Natural killer cell (primary cell): ENCODE data around the gene SGCG. TPM values are rescaled to one million over a fixed set of nuclear protein-coding genes. Genes with fewer than 3 reads are reported as not detected.

ENCODE experiments used
- ATAC-seq, 3 donors: fragments of 150-1000 bp in 2 of 3; fragments of 200-7000 bp in 1 of 3; cut with Tn5 transposase; 1 replicate in 1 of 3; 2 replicates in 2 of 3; pipeline ENCODE4 v1.10.0; 2021; ENCODE audit warnings: mild to moderate bottlenecking in 2 of 3, moderate library complexity in 2 of 3
- DNase-seq, 2 donors: peaks; one replicate each; pipeline versions ENCODE4 v3.0.0 to v3.0.0-alpha.2; 2013 to 2021; ENCODE audit warnings: mixed read lengths in 1 of 2
- H3K27ac ChIP-seq: one replicate; pipeline ENCODE4 v1.5.1; 2013; ENCODE audit warnings: mild to moderate bottlenecking, low read length
- H3K27me3 ChIP-seq: one replicate; pipeline ENCODE4 v1.6.1; 2013; ENCODE audit warnings: low read length; ENCODE audit not compliant: control insufficient read depth, insufficient read depth
- H3K36me3 ChIP-seq: one replicate; pipeline ENCODE4 v1.6.1; 2013; ENCODE audit warnings: low read length; ENCODE audit not compliant: control insufficient read depth, insufficient read depth
- H3K4me1 ChIP-seq: one replicate; pipeline ENCODE4 v1.6.1; 2013; ENCODE audit warnings: low read length; ENCODE audit not compliant: control insufficient read depth, insufficient read depth
- H3K4me3 ChIP-seq: one replicate; pipeline ENCODE4 v1.5.1; 2013; ENCODE audit warnings: low read length
- H3K9me3 ChIP-seq: one replicate; pipeline ENCODE4 v1.6.1; 2013; ENCODE audit warnings: low read length; ENCODE audit not compliant: control insufficient read depth, insufficient read depth
- H3K27ac Mint-ChIP-seq, 2 donors: one replicate each; pipeline ENCODE4 v1.8.0; 2022; ENCODE audit warnings: mild to moderate bottlenecking in 2 of 2, mixed read lengths in 2 of 2, moderate library complexity in 1 of 2
- H3K27me3 Mint-ChIP-seq, 2 donors: one replicate each; pipeline ENCODE4 v1.8.0; 2022; ENCODE audit warnings: low read depth in 2 of 2, mixed read lengths in 2 of 2
- H3K36me3 Mint-ChIP-seq: one replicate; pipeline ENCODE4 v1.8.0; 2022; ENCODE audit warnings: mixed read lengths
- H3K4me1 Mint-ChIP-seq, 2 donors: one replicate each; pipeline ENCODE4 v1.8.0; 2022; ENCODE audit warnings: mixed read lengths in 2 of 2
- H3K4me3 Mint-ChIP-seq: one replicate; pipeline ENCODE4 v1.8.0; 2022; ENCODE audit warnings: mild to moderate bottlenecking, moderate library complexity, mixed read lengths
- H3K9me3 Mint-ChIP-seq, 2 donors: one replicate each; pipeline ENCODE4 v1.8.0; 2022; ENCODE audit warnings: mixed read lengths in 2 of 2
- WGBS: methylation state at CpG from one replicate; pipeline ENCODE4 v1.1.7; 2013; ENCODE audit warnings: missing lambda C conversion rate; ENCODE audit not compliant: insufficient coverage; 5-methylcytosine and 5-hydroxymethylcytosine counted together
- intact Hi-C: fragments of 100-400 bp; cut with micrococcal nuclease; formaldehyde crosslinking; loops from one replicate; pipeline ENCODE4 v1.14.2; 2022
- total RNA-seq, 4 donors: library from RNA; stranded (reverse); fragments of 120-200 nt in 1 of 4; gene quantifications; one replicate each; pipeline versions ENCODE4 v1.2.3 to v1.2.4, GENCODE V29; 2013 to 2022
- TF ChIP-seq, protein P1 (sequence below): fragments of 200-600 bp; IDR thresholded peaks from one replicate; pipeline ENCODE4 v1.8.0; 2022; ENCODE audit warnings: antibody characterized with exemption

The SGCG gene
- total RNA-seq, 3 donors from 2014 or later (not counting 1 experiment from before 2014, with no cell fraction given), result not detected

- TF ChIP-seq, protein P1, sequence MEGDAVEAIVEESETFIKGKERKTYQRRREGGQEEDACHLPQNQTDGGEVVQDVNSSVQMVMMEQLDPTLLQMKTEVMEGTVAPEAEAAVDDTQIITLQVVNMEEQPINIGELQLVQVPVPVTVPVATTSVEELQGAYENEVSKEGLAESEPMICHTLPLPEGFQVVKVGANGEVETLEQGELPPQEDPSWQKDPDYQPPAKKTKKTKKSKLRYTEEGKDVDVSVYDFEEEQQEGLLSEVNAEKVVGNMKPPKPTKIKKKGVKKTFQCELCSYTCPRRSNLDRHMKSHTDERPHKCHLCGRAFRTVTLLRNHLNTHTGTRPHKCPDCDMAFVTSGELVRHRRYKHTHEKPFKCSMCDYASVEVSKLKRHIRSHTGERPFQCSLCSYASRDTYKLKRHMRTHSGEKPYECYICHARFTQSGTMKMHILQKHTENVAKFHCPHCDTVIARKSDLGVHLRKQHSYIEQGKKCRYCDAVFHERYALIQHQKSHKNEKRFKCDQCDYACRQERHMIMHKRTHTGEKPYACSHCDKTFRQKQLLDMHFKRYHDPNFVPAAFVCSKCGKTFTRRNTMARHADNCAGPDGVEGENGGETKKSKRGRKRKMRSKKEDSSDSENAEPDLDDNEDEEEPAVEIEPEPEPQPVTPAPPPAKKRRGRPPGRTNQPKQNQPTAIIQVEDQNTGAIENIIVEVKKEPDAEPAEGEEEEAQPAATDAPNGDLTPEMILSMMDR, result no peak
- Histone ChIP-seq H3K4me3 (no peak overlapping the region), H3K27ac (no peak overlapping the region), H3K27me3 (no peaks in the 10 kb centered on the region), H3K36me3 (peaks cover 29% of the 10 kb centered on the region), H3K4me1 (no peaks in the 10 kb centered on the region), H3K9me3 (no peaks in the 10 kb centered on the region)
- Mint-ChIP-seq H3K27ac (no peak overlapping the region), H3K27me3 (no peaks in the 10 kb centered on the region), H3K4me1 (peaks cover 6 to 11% of the 10 kb centered on the region in 2 donors), H3K9me3 (no peaks in the 10 kb centered on the region), H3K36me3 (peaks cover 41% of the 10 kb centered on the region), H3K4me3 (no peak overlapping the region)
- intact Hi-C loops, result no loop called here
- WGBS, result no CpG with 5 or more reads among the region's 1 CpG
- DNase-seq (no peak), ATAC-seq (no peak)
Measured at GRCh38 chr13:23347601-23348000, 166.8 kb downstream of the SGCG start.

GRCh38 chr13:23348262-23349127 lies 167.7 kb downstream of the SGCG start:
- no peak overlapping the region for H3K4me3 ChIP-seq
- H3K27me3 Mint-ChIP-seq, result no peaks in the 10 kb centered on the region
- H3K9me3 Mint-ChIP-seq, result no peaks in the 10 kb centered on the region
- H3K4me1 Mint-ChIP-seq, result peaks cover 6 to 11% of the 10 kb centered on the region in 2 donors
- H3K9me3 ChIP-seq, result no peaks in the 10 kb centered on the region
- no peak overlapping the region for H3K4me3 Mint-ChIP-seq
- H3K27ac Mint-ChIP-seq, result no peak overlapping the region
- H3K36me3 ChIP-seq, result peaks cover 31% of the 10 kb centered on the region
- no peaks in the 10 kb centered on the region for H3K4me1 ChIP-seq
- 96% methylated on average over 4 of the region's 4 CpGs for WGBS
- DNase-seq (no peak), ATAC-seq (no peak)
- H3K36me3 Mint-ChIP-seq, result peaks cover 41% of the 10 kb centered on the region
- TF ChIP-seq, protein P1, result no peak
- intact Hi-C loops, result no loop called here
- no peaks in the 10 kb centered on the region for H3K27me3 ChIP-seq
- no peak overlapping the region for H3K27ac ChIP-seq

- intact Hi-C loops, result no loop called here
- Histone ChIP-seq H3K4me1 (no peaks in the 10 kb centered on the region), H3K27me3 (no peaks in the 10 kb centered on the region), H3K36me3 (peaks cover 34% of the 10 kb centered on the region), H3K27ac (no peak overlapping the region), H3K4me3 (no peak overlapping the region), H3K9me3 (no peaks in the 10 kb centered on the region)
- Mint-ChIP-seq H3K9me3 (no peaks in the 10 kb centered on the region), H3K36me3 (peaks cover 41% of the 10 kb centered on the region), H3K27ac (no peak overlapping the region), H3K4me1 (peaks cover 6 to 11% of the 10 kb centered on the region in 2 donors), H3K4me3 (no peak overlapping the region), H3K27me3 (no peaks in the 10 kb centered on the region)
- TF ChIP-seq, protein P1, result no peak
- 93% methylated on average over 3 of the region's 4 CpGs for WGBS
- ATAC-seq, result no peak
- DNase-seq, result no peak
Measured at GRCh38 chr13:23349161-23349897, 168.6 kb downstream of the SGCG start.
